Measurements from ENCODE around the gene CSF1R. TPM values are rescaled to one million over a fixed set of nuclear protein-coding genes. Genes with fewer than 3 reads are reported as not detected.

CSF1R gene
- total RNA-seq = 21.2 TPM

DNA sequence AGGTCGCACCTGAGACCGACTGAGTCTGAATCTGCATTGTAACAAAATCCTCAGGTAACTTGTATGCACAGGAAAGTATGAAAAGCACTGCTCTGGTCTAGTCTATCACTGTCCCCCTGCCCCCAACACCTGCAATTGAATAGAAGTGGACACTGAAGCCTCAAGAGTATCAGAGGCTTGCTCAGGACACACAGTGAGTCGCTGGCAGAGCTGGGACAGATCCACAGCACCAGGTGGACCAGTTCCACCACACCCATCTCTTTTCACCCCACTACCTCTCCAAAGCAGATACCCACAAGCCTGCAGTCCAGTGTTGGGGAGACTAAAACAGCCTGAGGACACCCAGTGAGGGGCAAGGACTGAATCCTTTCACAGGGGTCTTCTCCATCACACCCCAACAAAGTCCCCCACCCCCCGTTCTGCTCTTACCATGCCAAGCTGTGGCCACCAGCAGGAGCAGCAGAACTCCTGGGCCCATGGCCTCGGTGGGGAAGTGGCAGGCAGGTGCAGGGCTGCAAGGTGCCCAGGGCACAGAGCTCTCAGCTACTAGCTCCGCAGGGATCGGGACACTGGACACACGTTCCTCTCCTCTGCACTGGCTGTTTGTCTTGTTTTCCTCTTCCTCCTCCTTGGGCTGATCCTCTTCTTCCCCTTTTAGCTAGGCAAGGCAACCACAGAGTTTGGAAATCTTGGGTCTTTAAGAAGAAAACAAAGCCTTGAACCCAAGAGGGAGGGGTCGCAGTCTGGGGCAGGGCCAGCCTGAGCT lies at the start of gene CSF1R:
TSS of gene CSF1R (minus strand) at position 605 of the 766 bp plus-strand sequence. CDS start at position 478, 127 bp downstream.
- DNase-seq = no peak

- no peak for DNase-seq
Observed at GRCh38 chr5:150135557-150136304, 49.4 kb upstream of the CSF1R start.

DNA sequence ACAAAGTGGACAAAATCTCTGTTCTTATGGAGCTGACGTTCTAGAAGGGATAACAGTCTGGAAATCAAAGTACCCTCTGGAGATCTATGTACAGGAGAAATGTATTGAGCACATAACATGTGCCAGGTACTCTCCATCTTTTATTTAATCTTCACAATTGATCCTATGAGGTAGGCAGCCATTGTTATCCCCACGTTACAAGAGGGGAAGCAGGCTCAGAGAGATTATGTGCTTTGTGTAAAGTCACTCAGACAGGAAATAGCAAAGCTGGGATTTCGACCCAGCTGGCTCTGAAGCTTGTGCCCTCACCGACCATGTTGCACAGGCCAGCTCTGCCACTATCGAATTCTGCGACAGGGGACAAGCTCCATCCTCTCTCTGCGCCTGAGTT lies 47.8 kb upstream of the CSF1R start:
- DNase-seq = no peak

- no peak for DNase-seq
Observed at GRCh38 chr5:150133581-150134197, 47.3 kb upstream of the CSF1R start.

- DNase-seq = no peak
Observed at GRCh38 chr5:150132740-150133139, 46.4 kb upstream of the CSF1R start.

GRCh38 chr5:150131978-150132694 lies 45.8 kb upstream of the CSF1R start:
- DNase-seq = no peak

GRCh38 chr5:150131461-150131860 lies 45.1 kb upstream of the CSF1R start:
- no peak for DNase-seq

DNA sequence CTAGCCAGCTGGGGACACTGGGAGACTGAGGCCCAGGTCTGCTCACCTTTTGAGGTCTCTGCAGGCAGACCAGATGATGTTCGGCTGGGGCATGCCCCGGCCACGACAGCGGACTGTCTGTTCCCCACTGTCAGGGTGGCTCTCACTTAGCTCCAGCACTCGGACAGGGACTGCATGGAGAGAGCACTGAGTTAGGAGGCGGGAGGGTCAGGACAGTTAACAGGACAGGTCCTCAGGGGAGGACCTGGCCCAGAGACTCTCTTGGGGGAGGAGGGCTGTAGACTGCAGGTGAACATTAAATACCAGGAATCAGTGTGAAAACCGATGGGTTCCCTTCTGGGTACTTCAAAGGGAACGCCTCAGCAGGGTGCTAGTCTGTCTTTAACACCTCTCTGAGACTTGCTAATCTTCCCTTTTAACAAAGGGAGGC lies 44.2 kb upstream of the CSF1R start:
- no peak for DNase-seq

DNA sequence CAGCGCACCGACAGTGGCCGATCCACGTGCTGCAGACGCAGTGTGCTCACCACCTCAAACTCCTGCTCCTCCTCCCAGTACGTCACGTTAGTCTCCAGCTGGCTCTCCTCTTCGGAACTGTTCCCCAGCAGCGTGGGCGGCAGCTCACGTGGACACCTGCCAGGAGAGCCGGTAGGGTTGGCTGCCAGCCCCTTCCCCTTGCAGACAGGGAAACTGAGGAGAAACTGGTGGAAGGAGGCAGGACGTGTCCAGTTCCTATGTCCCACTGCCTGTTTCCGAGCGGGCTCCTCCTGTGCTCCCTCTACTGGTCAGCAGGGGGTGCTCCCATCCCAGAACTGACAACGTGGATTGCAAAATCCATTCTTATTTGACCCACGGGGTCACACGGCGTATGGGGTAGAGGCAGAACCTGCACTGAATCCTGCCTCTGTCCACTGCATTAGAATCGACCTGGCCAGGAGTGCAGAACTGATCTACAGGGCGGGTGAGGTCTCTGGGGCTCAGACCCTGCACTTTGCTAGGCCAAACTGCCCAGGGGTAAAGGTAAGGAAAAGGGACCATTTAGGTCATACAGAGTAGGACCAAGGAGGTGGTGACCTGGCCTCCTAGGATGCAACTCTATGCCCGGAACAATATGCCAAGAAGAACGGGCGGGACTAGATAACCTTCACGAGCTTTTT lies 43.6 kb upstream of the CSF1R start:
- peak; percentile 55 for DNase-seq

GRCh38 chr5:150129454-150129812 lies 43.1 kb upstream of the CSF1R start:
- DNase-seq = no peak

- no peak for DNase-seq
Observed at GRCh38 chr5:150126921-150127265, 40.5 kb upstream of the CSF1R start.

GRCh38 chr5:150126199-150126920 lies 40.0 kb upstream of the CSF1R start:
- no peak for DNase-seq

DNA sequence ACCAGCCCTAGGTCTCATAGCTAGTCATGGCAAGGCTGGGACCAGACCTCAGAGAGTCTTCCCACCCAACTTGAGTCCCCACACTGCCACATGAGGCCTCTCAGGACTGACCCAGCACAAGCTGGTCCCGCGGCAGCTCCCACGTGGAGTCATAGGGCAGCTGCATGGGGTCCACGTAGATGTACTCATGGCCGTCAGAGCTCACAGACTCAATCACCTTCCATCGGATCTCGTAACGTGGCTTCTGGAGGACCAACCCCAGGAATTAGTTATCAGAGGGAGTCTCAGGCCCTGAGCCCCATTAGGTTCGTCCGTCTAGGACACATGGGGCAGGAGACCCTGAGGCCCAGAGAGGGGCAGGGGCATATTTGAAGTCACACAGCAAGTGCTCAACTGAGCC lies 39.0 kb upstream of the CSF1R start:
- no peak for DNase-seq

GRCh38 chr5:150124596-150124995 lies 38.2 kb upstream of the CSF1R start:
- DNase-seq = no peak

DNA sequence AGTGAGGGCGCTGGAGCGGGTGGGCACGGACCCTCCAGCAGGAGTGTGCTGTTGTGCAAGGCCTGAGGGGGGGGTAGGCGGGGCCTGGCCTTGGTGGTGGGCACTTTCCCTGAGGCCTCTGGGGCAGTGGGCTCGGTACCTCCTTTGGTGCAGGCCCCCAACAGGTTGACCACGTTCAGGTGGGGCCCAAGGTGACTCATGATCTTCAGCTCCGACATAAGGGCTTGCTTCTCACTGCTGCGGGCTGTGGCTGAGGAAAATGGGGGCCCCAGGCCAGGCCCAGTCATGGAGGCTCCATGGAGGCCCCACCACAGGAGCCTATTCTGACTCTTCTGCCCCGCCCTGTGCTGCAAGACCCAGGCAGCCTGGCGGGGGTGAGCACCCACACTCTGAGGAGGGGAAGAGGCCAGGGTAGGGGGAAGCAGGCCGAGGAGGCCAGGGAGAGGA lies 37.8 kb upstream of the CSF1R start:
- DNase-seq = no peak

- DNase-seq = no peak
Observed at GRCh38 chr5:150123542-150123941, 37.2 kb upstream of the CSF1R start.

- DNase-seq = no peak
Observed at GRCh38 chr5:150122536-150123481, 36.5 kb upstream of the CSF1R start.

- DNase-seq = no peak
Observed at GRCh38 chr5:150122158-150122510, 35.8 kb upstream of the CSF1R start.

DNA sequence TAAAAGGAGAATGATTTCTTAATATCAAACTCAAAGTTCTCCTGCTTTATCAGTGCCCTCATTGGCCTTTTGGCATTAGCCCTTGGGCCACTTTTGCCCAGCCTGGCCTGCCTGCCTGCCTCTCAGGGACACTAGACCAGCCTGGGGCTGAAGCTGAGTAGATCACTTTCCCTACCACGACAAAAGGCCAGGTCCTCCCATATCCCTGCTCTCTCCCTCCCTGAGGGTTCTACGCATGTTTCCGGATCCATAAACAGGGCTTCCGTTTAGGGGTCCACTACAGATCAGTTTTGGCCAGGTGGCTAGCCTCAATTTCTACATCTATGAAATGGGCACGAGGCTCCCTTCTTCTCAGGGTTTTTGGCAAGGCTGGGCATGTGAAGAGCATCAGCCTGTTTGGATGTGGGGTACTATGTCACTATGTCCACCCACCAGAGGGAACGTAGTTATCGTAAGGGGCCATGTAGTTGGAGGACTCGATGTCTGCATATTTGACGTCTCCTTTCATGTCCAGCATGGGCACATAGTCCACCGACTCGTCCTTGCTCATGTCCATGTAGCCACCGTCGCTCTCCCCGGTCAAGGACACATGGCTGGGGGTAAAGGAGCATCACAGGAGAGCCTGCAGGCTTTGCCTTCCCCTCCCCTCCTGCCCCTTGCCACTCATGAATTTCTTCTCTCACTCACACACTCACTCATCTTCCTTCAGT lies 35.2 kb upstream of the CSF1R start:
- DNase-seq = no peak
